HEK293 (cell line): ENCODE measurements around the gene SUPV3L1.
A peak's percentile ranks its signal among the peaks of the same experiment; 100 is the strongest.

Experiments
- HOXA7 ChIP-seq: sonication (generic); formaldehyde crosslinking; IDR thresholded peaks from 2 replicates; pipeline ENCODE4 v1.8.1; 2022; ENCODE audit warnings: missing genetic modification reagents, borderline replicate concordance
- REPIN1 ChIP-seq: fragments of 450-650 bp; formaldehyde crosslinking; IDR thresholded peaks from 2 replicates; pipeline ENCODE4 v1.5.1; 2017; ENCODE audit warnings: missing biosample characterization, missing genetic modification characterization, low read depth
- SCRT2 ChIP-seq: fragments of 450-650 bp; formaldehyde crosslinking; IDR thresholded peaks from 2 replicates; pipeline ENCODE4 v1.5.1; 2016; ENCODE audit warnings: missing biosample characterization, missing genetic modification characterization
- SP2 ChIP-seq: fragments of 450-650 bp; formaldehyde crosslinking; IDR thresholded peaks from 2 replicates; pipeline ENCODE4 v1.5.1; 2016; ENCODE audit warnings: missing biosample characterization, missing genetic modification characterization
- SP3 ChIP-seq: fragments of 450-650 bp; formaldehyde crosslinking; IDR thresholded peaks from 2 replicates; pipeline ENCODE4 v1.5.1; 2016; ENCODE audit warnings: missing biosample characterization, missing genetic modification characterization
- TCF7L2 ChIP-seq: IDR thresholded peaks from 2 replicates; pipeline ENCODE4 v1.6.1; 2011; ENCODE audit warnings: low read depth, mild to moderate bottlenecking, inconsistent platforms, low read length, moderate library complexity, borderline replicate concordance
- YY2 ChIP-seq: fragments of 450-650 bp; formaldehyde crosslinking; IDR thresholded peaks from 2 replicates; pipeline ENCODE4 v1.5.1; 2016; ENCODE audit warnings: missing biosample characterization, missing genetic modification characterization
- ZIC2 ChIP-seq: fragments of 450-650 bp; formaldehyde crosslinking; IDR thresholded peaks from 2 replicates; pipeline ENCODE4 v1.5.1; 2016; ENCODE audit warnings: missing biosample characterization, missing genetic modification characterization
- ZNF202 ChIP-seq: fragments of 450-650 bp; formaldehyde crosslinking; IDR thresholded peaks from 2 replicates; pipeline ENCODE4 v1.5.1; 2016; ENCODE audit warnings: missing biosample characterization, missing genetic modification characterization, borderline replicate concordance
- ZNF214 ChIP-seq: fragments of 450-650 bp; formaldehyde crosslinking; IDR thresholded peaks from 2 replicates; pipeline ENCODE4 v1.5.1; 2017; ENCODE audit warnings: missing biosample characterization, mild to moderate bottlenecking, missing genetic modification characterization, borderline replicate concordance
- ZNF274 ChIP-seq, 2 experiments: fragments of 200-500 bp in 1 of 2; fragments of 450-650 bp in 1 of 2; sonication (Bioruptor generic) in 1 of 2; formaldehyde crosslinking in 1 of 2; IDR thresholded peaks; 2 replicates each; pipeline versions ENCODE4 v1.5.1 to v1.6.1; 2014 to 2016; ENCODE audit warnings: borderline replicate concordance in 1 of 2, inconsistent platforms in 1 of 2, low read length in 1 of 2, missing biosample characterization in 1 of 2, missing genetic modification characterization in 1 of 2
- ZNF341 ChIP-seq: fragments of 450-650 bp; formaldehyde crosslinking; IDR thresholded peaks from 2 replicates; pipeline ENCODE4; 2016; ENCODE audit warnings: low read depth, missing biosample characterization, missing genetic modification characterization
- ZNF558 ChIP-seq: fragments of 450-650 bp; formaldehyde crosslinking; IDR thresholded peaks from 2 replicates; pipeline ENCODE4 v1.5.1; 2016; ENCODE audit warnings: missing biosample characterization, missing genetic modification characterization
- ZNF596 ChIP-seq: fragments of 450-650 bp; IDR thresholded peaks from 2 replicates; pipeline ENCODE4 v1.5.0; 2018; ENCODE audit warnings: missing biosample characterization, mild to moderate bottlenecking, missing genetic modification characterization, moderate library complexity
- ZNF777 ChIP-seq: fragments of 450-650 bp; formaldehyde crosslinking; IDR thresholded peaks from 2 replicates; pipeline ENCODE4 v1.5.1; 2017; ENCODE audit warnings: missing biosample characterization, missing genetic modification characterization, borderline replicate concordance
- ZNF791 ChIP-seq: fragments of 450-650 bp; formaldehyde crosslinking; IDR thresholded peaks from 2 replicates; pipeline ENCODE4 v1.5.1; 2016; ENCODE audit warnings: missing biosample characterization, missing genetic modification characterization
- TF ChIP-seq, protein P1 (sequence below): fragments of 450-650 bp; formaldehyde crosslinking; conservative IDR thresholded peaks from 2 replicates; pipeline ENCODE4 v1.5.1; 2016; ENCODE audit warnings: low read depth, missing biosample characterization, missing genetic modification characterization
- TF ChIP-seq, protein P2 (sequence below): fragments of 450-650 bp; formaldehyde crosslinking; IDR thresholded peaks from 2 replicates; pipeline ENCODE4 v1.5.1; 2017; ENCODE audit warnings: missing biosample characterization, missing genetic modification characterization
- TF ChIP-seq, protein P3 (sequence below): fragments of 450-650 bp; formaldehyde crosslinking; IDR thresholded peaks from 2 replicates; pipeline ENCODE4 v1.5.1; 2016; ENCODE audit warnings: missing biosample characterization, missing genetic modification characterization
- TF ChIP-seq, protein P4 (sequence below): fragments of 450-650 bp; IDR thresholded peaks from 2 replicates; pipeline ENCODE4 v1.5.1; 2018; ENCODE audit warnings: missing biosample characterization, missing genetic modification characterization
- TF ChIP-seq, protein P5 (sequence below): fragments of 450-650 bp; formaldehyde crosslinking; IDR thresholded peaks from 2 replicates; pipeline ENCODE4 v1.5.1; 2016; ENCODE audit warnings: missing biosample characterization, missing genetic modification characterization
- TF ChIP-seq, protein P6 (sequence below): fragments of 450-650 bp; formaldehyde crosslinking; IDR thresholded peaks from 2 replicates; pipeline ENCODE4 v1.5.1; 2016; ENCODE audit warnings: missing biosample characterization, missing genetic modification characterization
- TF ChIP-seq, protein P7 (sequence below): fragments of 450-650 bp; formaldehyde crosslinking; IDR thresholded peaks from 2 replicates; pipeline ENCODE4 v1.5.1; 2016; ENCODE audit warnings: missing biosample characterization, missing genetic modification characterization

Gene SUPV3L1

DNA sequence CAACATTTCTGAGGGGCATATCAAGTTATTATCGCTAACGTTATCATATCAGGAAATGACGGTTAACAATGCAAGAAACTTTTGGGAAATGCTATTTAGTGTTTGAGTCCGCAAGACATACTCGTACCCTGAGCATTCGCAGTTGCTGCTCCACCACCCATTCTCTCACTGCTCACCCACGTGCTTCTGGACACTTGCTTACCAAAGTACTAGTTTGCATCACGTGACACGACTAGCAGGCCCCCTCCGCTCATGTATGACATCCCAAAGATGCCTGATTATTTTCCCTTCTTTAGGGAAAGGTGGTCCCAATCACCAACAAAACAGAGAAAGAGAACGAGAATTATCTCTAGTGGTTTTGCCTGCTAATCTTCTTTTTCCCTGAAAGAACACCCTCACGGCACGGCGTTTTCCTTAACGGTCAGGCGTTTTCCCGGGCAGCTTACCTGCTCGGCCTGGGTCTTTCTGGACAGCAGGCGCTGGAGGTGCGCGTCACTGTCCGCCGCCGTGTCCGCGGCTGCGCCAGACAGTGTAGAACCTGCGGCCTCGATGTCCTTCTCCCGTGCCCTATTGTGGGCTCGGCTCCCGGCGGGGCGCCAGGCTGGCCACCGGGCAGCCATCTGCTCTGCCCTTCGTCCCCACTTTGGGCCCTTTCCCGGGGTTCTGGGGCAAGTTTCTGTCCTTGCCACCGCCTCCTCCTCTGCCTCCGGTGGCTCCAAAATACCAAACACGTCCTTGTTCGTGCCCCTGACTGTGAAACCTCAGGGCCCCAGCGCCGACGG lies at the start of gene SUPV3L1 (continued):
- TF ChIP-seq, protein P1, sequence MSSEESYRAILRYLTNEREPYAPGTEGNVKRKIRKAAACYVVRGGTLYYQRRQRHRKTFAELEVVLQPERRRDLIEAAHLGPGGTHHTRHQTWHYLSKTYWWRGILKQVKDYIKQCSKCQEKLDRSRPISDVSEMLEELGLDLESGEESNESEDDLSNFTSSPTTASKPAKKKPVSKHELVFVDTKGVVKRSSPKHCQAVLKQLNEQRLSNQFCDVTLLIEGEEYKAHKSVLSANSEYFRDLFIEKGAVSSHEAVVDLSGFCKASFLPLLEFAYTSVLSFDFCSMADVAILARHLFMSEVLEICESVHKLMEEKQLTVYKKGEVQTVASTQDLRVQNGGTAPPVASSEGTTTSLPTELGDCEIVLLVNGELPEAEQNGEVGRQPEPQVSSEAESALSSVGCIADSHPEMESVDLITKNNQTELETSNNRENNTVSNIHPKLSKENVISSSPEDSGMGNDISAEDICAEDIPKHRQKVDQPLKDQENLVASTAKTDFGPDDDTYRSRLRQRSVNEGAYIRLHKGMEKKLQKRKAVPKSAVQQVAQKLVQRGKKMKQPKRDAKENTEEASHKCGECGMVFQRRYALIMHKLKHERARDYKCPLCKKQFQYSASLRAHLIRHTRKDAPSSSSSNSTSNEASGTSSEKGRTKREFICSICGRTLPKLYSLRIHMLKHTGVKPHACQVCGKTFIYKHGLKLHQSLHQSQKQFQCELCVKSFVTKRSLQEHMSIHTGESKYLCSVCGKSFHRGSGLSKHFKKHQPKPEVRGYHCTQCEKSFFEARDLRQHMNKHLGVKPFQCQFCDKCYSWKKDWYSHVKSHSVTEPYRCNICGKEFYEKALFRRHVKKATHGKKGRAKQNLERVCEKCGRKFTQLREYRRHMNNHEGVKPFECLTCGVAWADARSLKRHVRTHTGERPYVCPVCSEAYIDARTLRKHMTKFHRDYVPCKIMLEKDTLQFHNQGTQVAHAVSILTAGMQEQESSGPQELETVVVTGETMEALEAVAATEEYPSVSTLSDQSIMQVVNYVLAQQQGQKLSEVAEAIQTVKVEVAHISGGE (tag by site-specific recombination): 0 out of 2 replicates have a peak, but pooled peaks have one; percentile 21
- TF ChIP-seq SP2 (tag by site-specific recombination) (peak; percentile 45), HOXA7 (CRISPR knock-in tag) (no peak), SCRT2 (tag by site-specific recombination) (0 out of 2 replicates have a peak, but pooled peaks have one; percentile 32), ZNF341 (tag by site-specific recombination) (0 out of 2 replicates have a peak, but pooled peaks have one; percentile 30), ZIC2 (tag by site-specific recombination) (peak; percentile 11; the same call in 1 of the 2 replicates), ZNF791 (tag by site-specific recombination) (no peak), ZNF214 (tag by site-specific recombination) (no peak), REPIN1 (tag by site-specific recombination) (no peak), SP3 (peak; percentile 73), ZNF274 (IDR thresholded peaks at IDR 0.05; ENCODE audit: low read length) (no peak), ZNF274 (tag by site-specific recombination; IDR thresholded peaks at IDR 0.05; ENCODE audit: borderline replicate concordance) (no peak), TCF7L2 (no peak), ZNF777 (tag by site-specific recombination) (0 out of 2 replicates have a peak, but pooled peaks have one; percentile 83), ZNF596 (tag by site-specific recombination) (no peak), ZNF202 (tag by site-specific recombination) (no peak), ZNF558 (peak; percentile 25; the same call in 1 of the 2 replicates), YY2 (tag by site-specific recombination) (peak; percentile 69; the same call in 1 of the 2 replicates)
- TF ChIP-seq, protein P2, sequence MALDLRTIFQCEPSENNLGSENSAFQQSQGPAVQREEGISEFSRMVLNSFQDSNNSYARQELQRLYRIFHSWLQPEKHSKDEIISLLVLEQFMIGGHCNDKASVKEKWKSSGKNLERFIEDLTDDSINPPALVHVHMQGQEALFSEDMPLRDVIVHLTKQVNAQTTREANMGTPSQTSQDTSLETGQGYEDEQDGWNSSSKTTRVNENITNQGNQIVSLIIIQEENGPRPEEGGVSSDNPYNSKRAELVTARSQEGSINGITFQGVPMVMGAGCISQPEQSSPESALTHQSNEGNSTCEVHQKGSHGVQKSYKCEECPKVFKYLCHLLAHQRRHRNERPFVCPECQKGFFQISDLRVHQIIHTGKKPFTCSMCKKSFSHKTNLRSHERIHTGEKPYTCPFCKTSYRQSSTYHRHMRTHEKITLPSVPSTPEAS (tag by site-specific recombination): 0 out of 2 replicates have a peak, but pooled peaks have one; percentile 24
- TF ChIP-seq, protein P3, sequence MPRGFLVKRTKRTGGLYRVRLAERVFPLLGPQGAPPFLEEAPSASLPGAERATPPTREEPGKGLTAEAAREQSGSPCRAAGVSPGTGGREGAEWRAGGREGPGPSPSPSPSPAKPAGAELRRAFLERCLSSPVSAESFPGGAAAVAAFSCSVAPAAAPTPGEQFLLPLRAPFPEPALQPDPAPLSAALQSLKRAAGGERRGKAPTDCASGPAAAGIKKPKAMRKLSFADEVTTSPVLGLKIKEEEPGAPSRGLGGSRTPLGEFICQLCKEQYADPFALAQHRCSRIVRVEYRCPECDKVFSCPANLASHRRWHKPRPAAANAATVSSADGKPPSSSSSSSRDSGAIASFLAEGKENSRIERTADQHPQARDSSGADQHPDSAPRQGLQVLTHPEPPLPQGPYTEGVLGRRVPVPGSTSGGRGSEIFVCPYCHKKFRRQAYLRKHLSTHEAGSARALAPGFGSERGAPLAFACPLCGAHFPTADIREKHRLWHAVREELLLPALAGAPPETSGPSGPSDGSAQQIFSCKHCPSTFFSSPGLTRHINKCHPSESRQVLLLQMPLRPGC (tag by site-specific recombination): peak; percentile 72; the same call in 1 of the 2 replicates
- TF ChIP-seq, protein P4, sequence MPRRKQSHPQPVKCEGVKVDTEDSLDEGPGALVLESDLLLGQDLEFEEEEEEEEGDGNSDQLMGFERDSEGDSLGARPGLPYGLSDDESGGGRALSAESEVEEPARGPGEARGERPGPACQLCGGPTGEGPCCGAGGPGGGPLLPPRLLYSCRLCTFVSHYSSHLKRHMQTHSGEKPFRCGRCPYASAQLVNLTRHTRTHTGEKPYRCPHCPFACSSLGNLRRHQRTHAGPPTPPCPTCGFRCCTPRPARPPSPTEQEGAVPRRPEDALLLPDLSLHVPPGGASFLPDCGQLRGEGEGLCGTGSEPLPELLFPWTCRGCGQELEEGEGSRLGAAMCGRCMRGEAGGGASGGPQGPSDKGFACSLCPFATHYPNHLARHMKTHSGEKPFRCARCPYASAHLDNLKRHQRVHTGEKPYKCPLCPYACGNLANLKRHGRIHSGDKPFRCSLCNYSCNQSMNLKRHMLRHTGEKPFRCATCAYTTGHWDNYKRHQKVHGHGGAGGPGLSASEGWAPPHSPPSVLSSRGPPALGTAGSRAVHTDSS (tag by site-specific recombination): 0 out of 2 replicates have a peak, but pooled peaks have one; percentile 21
- TF ChIP-seq, protein P5, sequence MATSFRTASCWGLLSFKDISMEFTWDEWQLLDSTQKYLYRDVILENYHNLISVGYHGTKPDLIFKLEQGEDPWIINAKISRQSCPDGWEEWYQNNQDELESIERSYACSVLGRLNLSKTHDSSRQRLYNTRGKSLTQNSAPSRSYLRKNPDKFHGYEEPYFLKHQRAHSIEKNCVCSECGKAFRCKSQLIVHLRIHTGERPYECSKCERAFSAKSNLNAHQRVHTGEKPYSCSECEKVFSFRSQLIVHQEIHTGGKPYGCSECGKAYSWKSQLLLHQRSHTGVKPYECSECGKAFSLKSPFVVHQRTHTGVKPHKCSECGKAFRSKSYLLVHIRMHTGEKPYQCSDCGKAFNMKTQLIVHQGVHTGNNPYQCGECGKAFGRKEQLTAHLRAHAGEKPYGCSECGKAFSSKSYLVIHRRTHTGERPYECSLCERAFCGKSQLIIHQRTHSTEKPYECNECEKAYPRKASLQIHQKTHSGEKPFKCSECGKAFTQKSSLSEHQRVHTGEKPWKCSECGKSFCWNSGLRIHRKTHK: no peak
- TF ChIP-seq, protein P6, sequence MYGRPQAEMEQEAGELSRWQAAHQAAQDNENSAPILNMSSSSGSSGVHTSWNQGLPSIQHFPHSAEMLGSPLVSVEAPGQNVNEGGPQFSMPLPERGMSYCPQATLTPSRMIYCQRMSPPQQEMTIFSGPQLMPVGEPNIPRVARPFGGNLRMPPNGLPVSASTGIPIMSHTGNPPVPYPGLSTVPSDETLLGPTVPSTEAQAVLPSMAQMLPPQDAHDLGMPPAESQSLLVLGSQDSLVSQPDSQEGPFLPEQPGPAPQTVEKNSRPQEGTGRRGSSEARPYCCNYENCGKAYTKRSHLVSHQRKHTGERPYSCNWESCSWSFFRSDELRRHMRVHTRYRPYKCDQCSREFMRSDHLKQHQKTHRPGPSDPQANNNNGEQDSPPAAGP: 0 out of 2 replicates have a peak, but pooled peaks have one; percentile 77
- TF ChIP-seq, protein P7, sequence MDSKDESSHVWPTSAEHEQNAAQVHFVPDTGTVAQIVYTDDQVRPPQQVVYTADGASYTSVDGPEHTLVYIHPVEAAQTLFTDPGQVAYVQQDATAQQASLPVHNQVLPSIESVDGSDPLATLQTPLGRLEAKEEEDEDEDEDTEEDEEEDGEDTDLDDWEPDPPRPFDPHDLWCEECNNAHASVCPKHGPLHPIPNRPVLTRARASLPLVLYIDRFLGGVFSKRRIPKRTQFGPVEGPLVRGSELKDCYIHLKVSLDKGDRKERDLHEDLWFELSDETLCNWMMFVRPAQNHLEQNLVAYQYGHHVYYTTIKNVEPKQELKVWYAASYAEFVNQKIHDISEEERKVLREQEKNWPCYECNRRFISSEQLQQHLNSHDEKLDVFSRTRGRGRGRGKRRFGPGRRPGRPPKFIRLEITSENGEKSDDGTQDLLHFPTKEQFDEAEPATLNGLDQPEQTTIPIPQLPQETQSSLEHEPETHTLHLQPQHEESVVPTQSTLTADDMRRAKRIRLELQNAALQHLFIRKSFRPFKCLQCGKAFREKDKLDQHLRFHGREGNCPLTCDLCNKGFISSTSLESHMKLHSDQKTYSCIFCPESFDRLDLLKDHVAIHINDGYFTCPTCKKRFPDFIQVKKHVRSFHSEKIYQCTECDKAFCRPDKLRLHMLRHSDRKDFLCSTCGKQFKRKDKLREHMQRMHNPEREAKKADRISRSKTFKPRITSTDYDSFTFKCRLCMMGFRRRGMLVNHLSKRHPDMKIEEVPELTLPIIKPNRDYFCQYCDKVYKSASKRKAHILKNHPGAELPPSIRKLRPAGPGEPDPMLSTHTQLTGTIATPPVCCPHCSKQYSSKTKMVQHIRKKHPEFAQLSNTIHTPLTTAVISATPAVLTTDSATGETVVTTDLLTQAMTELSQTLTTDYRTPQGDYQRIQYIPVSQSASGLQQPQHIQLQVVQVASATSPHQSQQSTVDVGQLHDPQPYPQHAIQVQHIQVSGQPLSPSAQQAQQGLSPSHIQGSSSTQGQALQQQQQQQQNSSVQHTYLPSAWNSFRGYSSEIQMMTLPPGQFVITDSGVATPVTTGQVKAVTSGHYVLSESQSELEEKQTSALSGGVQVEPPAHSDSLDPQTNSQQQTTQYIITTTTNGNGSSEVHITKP (tag by site-specific recombination): no peak
